Erythroblast (primary cell): Measurements from ENCODE around the gene EYS.
"Not testable (repeated sequence)": the region's sequence is repeated elsewhere in the genome, so short reads cannot be mapped to it uniquely, and the experiment has no call there.

ENCODE experiments used
- DNase-seq, 2 experiments: peaks; one replicate each; lab custom pipeline; 2025; lab: John Stamatoyannopoulos, UW
- GATA1 ChIP-seq: IDR thresholded peaks from 2 replicates; pipeline ENCODE4 v1.6.1; 2011; ENCODE audit warnings: low read depth, mild to moderate bottlenecking, control low read depth, low read length, moderate library complexity
- POLR2A ChIP-seq: IDR thresholded peaks from 2 replicates; pipeline ENCODE4 v1.6.1; 2011; ENCODE audit warnings: mild to moderate bottlenecking, low read length

Gene EYS

DNA sequence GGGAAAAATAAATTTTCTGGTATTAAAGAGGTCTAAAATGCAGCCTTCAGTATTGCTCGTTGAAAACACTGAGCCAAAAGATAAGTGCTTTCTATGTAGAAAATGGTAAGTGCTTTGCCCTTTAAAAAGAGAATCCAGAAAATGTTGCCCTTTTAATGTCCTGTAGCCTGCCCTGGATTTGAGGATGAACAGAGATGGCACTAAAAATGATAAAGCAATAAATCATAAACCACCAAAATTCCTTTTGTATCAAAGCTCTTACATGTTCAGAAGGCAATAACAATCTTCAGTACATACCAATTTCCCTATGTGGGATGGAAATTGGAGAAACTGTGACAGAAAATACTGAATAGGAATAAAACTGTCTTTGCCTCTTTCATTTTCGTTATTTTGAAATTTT, 1665.7 kb downstream of the EYS start:
- TF ChIP-seq GATA1: no peak
- no peak for TF ChIP-seq POLR2A
- DNase-seq: no peak

DNA sequence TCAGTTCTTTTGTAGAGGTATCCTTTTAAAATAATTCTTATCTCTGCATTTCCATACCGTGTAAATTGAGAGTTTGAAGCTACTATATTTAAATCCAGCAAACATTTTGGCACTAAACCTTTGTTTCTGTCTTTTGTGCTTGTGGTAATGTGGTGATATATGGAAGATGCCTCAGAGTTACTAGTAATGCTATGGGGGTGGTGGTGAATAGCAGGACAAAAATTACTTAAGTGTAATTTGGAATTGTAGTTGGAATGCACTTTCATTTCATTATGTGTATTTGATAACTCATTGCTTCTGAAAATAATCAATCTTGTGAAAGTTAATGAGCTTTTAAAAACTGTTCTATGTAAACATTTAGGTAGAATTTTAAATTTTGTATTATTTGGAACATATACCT, 1666.9 kb downstream of the EYS start:
- no peak for DNase-seq
- TF ChIP-seq POLR2A (no peak), GATA1 (no peak)

DNA sequence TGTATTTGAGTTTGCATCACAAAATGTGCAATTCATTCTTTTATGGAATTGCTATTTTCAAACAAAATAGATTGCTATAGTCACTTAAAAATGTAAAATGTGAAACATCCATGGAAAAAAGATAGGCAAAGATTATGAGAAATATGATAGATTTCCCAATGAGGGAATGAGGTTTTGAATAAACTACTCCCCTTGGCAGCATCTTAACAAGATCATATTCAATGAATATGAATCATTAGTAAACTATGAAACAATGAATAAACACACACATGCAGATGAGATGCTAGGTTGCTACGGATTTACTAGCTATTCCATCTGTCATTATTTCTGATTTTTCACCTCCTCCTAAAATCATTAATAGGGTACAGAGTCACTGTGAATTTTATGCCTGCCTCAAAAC, 1669.6 kb downstream of the EYS start:
- no peak for TF ChIP-seq POLR2A
- no peak for TF ChIP-seq GATA1
- DNase-seq: no peak

DNA sequence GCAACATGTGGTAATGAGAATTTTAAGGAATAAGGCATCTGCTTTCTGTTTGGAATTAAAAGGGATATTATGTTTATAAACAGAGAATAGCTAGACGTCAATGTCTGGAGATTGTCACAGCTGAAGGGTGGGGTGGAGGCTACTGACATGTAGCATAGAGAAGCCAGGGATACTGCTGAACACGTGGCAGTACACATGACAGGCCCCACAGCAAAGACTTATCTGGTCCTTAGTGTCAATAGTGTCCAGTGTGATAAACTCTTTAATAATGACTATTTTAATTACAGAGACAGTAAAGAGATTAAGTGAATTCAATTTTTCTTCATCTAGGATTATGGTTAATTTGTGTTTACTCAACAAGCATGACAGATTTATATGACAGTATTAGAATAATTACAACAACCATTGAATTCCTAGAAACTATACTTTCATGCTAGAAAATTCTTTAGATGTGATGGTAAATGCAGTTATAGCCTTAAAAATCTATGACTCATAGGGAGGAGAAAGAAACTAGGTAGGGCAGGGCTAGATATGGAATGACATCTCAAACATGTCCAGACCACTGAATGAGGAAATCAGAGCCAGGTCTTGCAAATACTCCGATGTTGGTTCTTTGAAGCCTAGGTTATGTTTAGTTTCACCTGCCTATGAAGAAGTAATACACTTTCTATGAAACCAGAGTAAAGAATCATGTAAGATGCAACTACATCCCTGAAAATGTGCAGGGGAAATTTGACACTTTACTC, 1671.9 kb downstream of the EYS start:
- TF ChIP-seq GATA1: no peak
- TF ChIP-seq POLR2A: no peak
- no peak for DNase-seq

DNA sequence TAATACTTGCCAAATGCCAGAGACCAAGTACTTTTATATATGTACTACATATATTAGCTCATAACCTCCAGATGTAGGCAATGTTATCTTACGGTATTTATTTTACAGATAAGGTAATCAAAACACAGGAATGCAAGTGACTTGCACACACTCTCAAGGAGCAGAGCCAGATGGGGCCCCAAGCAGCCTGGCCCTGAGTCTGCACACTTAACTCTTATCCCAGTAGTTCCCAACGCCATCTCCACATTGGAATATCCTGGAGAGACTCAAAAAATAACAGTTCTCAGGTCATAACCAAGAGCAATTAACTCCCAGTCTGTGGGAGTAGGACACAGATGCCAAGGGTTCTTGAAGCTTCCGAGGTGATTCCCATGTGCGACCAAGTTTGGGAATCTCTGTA, 1672.7 kb downstream of the EYS start:
- no peak for DNase-seq
- TF ChIP-seq POLR2A: no peak
- TF ChIP-seq GATA1: no peak

DNA sequence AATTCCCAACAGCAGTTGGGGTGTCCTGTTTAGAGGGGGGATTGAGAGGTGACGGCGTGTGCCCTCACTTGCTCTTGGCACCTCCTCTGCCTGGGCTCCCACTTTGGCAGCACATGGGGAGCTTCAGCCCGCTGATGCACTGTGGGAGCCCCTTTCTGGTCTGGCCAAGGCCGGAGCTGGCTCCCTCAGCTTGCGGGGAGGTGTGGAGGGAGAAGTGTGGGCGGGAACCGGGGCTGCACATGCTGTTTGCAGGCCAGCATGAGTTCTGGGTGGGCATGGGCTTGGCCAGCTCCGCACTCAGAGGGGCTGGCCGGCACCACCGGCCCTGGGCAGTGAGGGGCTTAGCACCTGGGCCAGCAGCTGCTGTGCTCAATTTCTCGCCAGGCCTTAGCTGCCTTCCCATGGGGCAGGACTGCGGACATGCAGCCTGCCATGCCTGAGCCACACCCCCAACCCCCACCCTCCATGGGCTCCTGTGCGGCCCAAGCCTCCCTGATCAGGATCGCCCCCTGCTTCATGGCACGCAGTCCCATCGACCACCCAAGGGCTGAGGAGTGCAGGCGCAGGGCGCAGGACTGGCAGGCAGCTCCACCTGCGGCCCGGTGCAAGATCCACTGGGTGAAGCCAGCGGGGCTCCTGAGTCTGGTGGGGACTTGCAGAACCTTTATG, 1675.9 kb downstream of the EYS start:
- DNase-seq: not testable (repeated sequence)

DNA sequence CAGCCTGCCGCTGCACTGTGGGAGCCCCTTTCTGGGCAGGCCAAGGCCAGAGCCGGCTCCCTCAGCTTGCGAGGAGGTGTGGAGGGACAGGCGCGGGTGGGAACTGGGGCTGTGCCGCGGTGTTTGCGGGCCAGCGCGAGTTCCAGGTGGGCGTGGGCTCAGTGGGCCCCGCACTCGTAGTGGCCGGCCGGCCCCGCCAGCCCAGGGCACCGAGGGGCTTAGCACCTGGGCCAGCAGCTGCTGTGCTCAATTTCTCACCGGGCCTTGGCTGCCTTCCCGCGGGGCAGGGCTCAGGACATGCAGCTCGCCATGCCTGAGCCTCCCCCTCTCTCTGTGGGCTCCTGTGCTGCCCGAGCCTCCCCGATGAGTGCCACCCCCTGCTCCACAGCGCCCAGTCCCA, 1683.3 kb downstream of the EYS start:
- DNase-seq: no peak
- TF ChIP-seq GATA1: no peak
- no peak for TF ChIP-seq POLR2A

DNA sequence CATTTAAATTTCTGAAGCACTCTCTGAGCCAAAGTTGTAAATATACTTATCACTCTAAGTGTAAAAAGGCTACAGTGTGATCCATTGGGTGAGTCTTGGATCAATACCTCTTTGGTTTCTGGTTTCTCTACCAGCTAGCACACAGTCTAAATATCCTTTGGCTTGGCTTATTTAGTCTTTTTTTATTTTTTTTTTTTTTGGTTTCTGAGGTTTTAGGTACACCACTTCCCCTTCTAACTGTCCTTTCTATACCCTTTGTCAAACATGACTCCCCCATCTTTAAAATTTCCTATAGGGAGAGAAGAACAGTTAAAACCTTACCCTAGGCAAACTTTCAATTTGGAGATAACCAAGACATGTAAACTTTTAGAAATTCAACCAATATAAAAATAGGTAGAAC, 1692.4 kb downstream of the EYS start:
- DNase-seq: no peak
- TF ChIP-seq GATA1: no peak
- no peak for TF ChIP-seq POLR2A

DNA sequence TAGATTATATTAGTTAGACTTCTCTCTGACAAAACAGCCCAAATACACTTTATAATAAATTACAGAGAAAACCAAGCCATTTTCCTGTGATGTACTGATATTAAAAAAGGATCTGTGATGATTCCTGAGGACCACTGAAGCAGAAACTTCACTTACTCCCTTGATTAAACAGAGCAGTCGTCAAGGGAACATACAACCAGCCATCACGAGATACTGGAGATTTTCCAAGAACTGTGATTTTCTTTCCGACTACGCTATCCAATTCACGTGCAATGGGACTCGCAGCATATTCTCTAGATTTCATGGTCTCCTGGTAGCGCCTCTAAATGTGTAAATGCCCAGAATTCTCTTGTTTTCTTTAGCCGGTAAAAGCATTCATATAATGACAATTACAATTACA, 1694.0 kb downstream of the EYS start:
- TF ChIP-seq POLR2A (no peak), GATA1 (no peak)
- DNase-seq: no peak

DNA sequence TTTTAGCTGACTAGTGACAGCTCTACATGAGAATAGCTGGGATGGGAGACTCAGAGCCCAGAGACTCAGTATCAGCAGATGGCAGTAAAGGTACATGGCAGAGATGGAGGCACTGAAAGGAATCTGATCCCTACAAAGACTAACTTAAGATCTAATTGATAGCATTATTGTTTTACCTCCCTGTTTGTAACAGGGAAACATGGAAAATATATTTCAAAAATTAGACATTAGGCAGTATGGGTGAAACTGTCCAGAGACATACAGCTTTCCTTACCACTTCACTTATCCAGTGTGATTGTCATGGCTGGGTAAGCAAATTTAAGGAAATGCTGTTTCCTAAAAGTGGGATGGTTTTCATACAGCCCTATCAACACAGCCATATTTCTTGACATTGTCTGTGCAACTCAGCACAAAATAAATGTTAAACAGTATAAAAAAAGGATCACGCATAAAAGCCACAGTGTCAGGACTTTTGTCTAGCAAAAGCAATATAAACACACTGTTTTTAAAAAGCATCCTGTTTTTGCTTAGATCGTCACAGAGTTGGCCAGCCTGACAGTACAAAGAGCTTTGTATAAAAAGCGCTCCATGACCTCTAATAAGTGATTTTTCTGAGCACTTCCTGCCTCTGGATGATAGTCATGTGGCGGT, 1694.5 kb downstream of the EYS start:
- TF ChIP-seq POLR2A (no peak), GATA1 (no peak)
- DNase-seq: no peak

DNA sequence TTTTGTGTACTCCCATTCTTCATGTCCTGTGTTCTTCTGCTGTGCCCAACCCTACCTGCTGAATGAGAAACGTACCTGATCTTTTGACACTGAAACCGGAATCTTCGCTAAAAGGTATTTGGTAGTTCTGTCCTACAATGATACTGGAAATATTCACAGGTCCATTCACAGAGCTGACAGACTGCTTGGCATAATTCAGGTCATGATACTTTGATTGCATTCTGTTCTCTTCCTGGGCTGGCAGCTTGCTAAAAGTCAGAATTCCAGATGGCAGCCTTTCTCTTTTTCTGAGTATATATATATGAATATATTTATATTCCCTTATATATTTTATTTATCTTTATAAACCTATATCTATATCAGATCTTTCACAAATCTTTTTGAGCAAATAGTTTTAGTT, 1696.4 kb downstream of the EYS start:
- no peak for TF ChIP-seq GATA1
- TF ChIP-seq POLR2A: no peak
- DNase-seq: no peak

DNA sequence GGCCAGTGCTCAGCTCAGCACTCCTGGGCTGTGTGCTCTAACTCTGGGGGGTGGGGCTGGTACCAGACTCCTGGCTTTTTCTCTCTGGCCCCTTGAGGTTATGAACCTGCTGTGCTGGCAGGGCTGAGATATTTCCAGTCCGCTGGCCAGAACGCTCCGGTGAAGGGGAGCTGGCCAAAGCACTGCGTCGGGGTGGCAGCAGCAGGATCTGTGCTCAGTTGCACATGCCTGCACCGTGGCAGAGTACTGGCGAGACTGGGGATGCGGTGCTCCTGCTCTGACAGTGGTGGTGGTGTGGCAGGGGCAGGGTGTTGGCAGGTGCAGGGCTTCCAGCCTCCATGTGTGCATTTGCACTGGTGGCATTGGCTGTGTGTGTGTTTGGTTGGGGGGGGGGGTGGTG, 1697.0 kb downstream of the EYS start:
- TF ChIP-seq POLR2A (no peak), GATA1 (no peak)
- no peak for DNase-seq

DNA sequence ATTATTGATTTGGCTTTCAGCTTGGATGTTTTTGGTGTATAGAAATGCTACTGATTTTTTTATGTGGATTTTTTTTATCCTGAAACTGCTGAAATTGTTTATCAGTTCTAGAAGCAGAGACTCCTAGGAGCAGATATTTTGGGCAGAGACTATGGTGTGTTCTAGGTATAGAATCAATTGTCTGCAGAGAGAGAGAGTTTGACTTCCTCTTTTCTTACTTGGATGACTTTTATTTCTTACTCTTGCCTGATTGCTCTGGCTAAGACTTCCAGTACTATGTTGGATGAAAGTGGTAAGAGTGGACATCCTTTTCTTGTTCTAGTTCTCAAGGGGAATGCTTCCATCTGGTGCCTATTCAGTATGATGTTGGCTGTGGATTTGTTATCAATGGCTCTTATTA, 1700.8 kb downstream of the EYS start:
- no peak for DNase-seq
- TF ChIP-seq POLR2A (no peak), GATA1 (no peak)

DNA sequence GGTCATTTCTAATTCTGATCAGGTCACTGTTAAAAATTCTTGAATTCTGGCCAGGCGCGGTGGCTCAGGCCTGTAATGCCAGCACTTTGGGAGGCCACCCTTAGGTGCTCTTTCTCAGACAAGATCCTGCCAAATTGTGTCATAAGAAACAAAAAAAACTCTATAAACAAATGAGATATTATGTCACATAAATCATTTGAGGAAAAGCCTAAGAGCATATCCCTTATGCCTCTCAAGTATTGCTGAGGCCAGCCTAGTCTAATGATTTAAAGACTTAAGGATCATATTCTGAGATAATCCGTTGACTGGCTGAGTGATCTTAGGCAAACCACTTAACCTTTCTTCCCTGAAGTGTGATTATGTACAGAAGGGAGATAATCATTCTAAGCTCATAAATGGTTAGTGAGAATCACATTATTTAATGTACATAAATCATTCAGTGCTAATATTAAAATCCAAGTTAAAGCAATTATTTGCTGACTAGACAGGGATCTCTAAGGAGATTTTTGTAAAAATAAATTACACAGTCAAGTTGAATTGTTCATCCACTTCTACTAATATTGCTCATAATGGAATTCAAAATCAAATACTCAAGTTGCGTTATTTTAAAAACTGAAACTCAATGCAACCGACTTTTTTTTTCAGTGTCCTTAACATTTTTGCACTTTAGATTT, 1706.1 kb downstream of the EYS start:
- TF ChIP-seq POLR2A: no peak
- TF ChIP-seq GATA1: no peak
- DNase-seq: no peak

DNA sequence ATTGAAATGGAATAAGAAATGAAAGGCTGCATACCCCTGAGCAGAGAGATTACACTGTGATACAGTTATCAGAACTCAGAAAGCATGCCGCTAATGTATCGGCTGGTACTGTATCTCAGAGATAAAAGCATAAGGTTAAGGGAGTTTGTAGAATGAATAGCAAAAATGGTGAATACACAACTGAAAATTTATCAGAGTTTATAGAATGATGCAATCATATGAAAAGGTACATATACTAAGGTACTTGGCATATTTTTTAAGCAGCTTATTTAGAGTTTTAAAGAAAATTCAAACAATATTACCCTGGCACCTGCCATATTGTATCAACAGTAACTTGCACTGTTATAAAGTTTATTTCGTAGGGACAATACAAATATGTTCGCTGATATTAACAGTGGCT, 1707.4 kb downstream of the EYS start:
- TF ChIP-seq POLR2A (no peak), GATA1 (no peak)
- DNase-seq: peak; percentile 9 to 27
